ENCODE results near the gene RIMS1.

RIMS1 gene

GRCh38 chr6:71886184-71887005 lies at the start of gene RIMS1:
Gene RIMS1, plus strand, starts transcription at chr6:71886550. Its CDS starts 474 bp downstream, at chr6:71887024.
- no peak for DNase-seq (ENCODE audit: low spot score)

- no peak for DNase-seq (ENCODE audit: low spot score)
Measured at GRCh38 chr6:71851214-71851613, 35.1 kb upstream of the RIMS1 start.

GRCh38 chr6:71852948-71853347 lies 33.4 kb upstream of the RIMS1 start:
- DNase-seq (ENCODE audit: low spot score) = no peak

- DNase-seq (ENCODE audit: low spot score) = peak; percentile 5
Measured at GRCh38 chr6:71855406-71855805, 30.9 kb upstream of the RIMS1 start.

GRCh38 chr6:71879016-71879415 lies 7.3 kb upstream of the RIMS1 start:
- DNase-seq (ENCODE audit: low spot score) = no peak

GRCh38 chr6:71887006-71887743 lies 825 bp downstream of the RIMS1 start:
- no peak for DNase-seq (ENCODE audit: low spot score)

GRCh38 chr6:71887744-71888230 lies 1.4 kb downstream of the RIMS1 start:
- DNase-seq (ENCODE audit: low spot score) = no peak

GRCh38 chr6:71888756-71889340 lies 2.5 kb downstream of the RIMS1 start:
- DNase-seq (ENCODE audit: low spot score) = no peak

- no peak for DNase-seq (ENCODE audit: low spot score)
Measured at GRCh38 chr6:71889366-71889765, 3.0 kb downstream of the RIMS1 start.

- no peak for DNase-seq (ENCODE audit: low spot score)
Measured at GRCh38 chr6:71892641-71893040, 6.3 kb downstream of the RIMS1 start.

- DNase-seq (ENCODE audit: low spot score) = no peak
Measured at GRCh38 chr6:71900642-71901041, 14.3 kb downstream of the RIMS1 start.

- no peak for DNase-seq (ENCODE audit: low spot score)
Measured at GRCh38 chr6:71902261-71902660, 15.9 kb downstream of the RIMS1 start.

- no peak for DNase-seq (ENCODE audit: low spot score)
Measured at GRCh38 chr6:71906813-71907212, 20.5 kb downstream of the RIMS1 start.

GRCh38 chr6:71908162-71908765 lies 21.9 kb downstream of the RIMS1 start:
- no peak for DNase-seq (ENCODE audit: low spot score)

- DNase-seq (ENCODE audit: low spot score) = no peak
Measured at GRCh38 chr6:71913444-71914234, 27.3 kb downstream of the RIMS1 start.

GRCh38 chr6:71929047-71929446 lies 42.7 kb downstream of the RIMS1 start:
- DNase-seq (ENCODE audit: low spot score) = no peak

GRCh38 chr6:71933881-71934280 lies 47.5 kb downstream of the RIMS1 start:
- DNase-seq (ENCODE audit: low spot score) = no peak

- DNase-seq (ENCODE audit: low spot score) = no peak
Measured at GRCh38 chr6:71965404-71965803, 79.1 kb downstream of the RIMS1 start.

GRCh38 chr6:71967436-71967835 lies 81.1 kb downstream of the RIMS1 start:
- DNase-seq (ENCODE audit: low spot score) = no peak

GRCh38 chr6:71977884-71978283 lies 91.5 kb downstream of the RIMS1 start:
- DNase-seq (ENCODE audit: low spot score) = no peak

- DNase-seq (ENCODE audit: low spot score) = no peak
Measured at GRCh38 chr6:71979911-71980310, 93.6 kb downstream of the RIMS1 start.

- DNase-seq (ENCODE audit: low spot score) = no peak
Measured at GRCh38 chr6:71982389-71982788, 96.0 kb downstream of the RIMS1 start.
